H1 (cell line): ENCODE measurements around the gene ABCD2. TPM values are rescaled to one million over a fixed set of nuclear protein-coding genes. Genes with fewer than 3 reads are reported as not detected.

ENCODE experiments used
- CTCF ChIA-PET: fragments of 300-600 bp; sonication (Branson Sonifier 250); formaldehyde crosslinking; loops from one replicate; lab custom pipeline; 2021; ENCODE audit not compliant: partially characterized antibody; lab: Charles Lee
- POLR2A ChIA-PET: fragments of 300-600 bp; sonication (Branson Sonifier 250); formaldehyde crosslinking; loops from one replicate; lab custom pipeline; 2021; ENCODE audit warnings: inconsistent platforms; ENCODE audit not compliant: partially characterized antibody; lab: Charles Lee
- DNase-seq, 2 experiments: peaks; one replicate each; pipeline versions ENCODE4 v3.0.0 to v3.0.0-alpha.2; 2010 to 2022; ENCODE audit warnings: low spot score in 2 of 2, low read depth in 1 of 2, mixed read lengths in 1 of 2
- FAIRE-seq: peaks from 2 replicates; lab custom pipeline; 2011; peaks lifted over from hg19 to GRCh38; lab: Jason Lieb, UNC
- H2AFZ ChIP-seq: 2 replicates; pipeline ENCODE4 v1.8.1; 2012; ENCODE audit warnings: low read length, inconsistent platforms
- H2AK5ac ChIP-seq: 2 replicates; pipeline ENCODE4 v1.6.1; 2013; ENCODE audit warnings: low read depth, low read length
- H2BK120ac ChIP-seq: replicated peaks from 2 replicates; pipeline ENCODE3; 2013; ENCODE audit warnings: low read depth, low read length, inconsistent platforms
- H2BK12ac ChIP-seq: 2 replicates; pipeline ENCODE4 v1.6.1; 2013; ENCODE audit warnings: low read depth, low read length
- H2BK15ac ChIP-seq: 2 replicates; pipeline ENCODE4 v1.6.1; 2013; ENCODE audit warnings: low read length
- H2BK20ac ChIP-seq: 2 replicates; pipeline ENCODE4 v1.6.1; 2013; ENCODE audit warnings: low read length
- H2BK5ac ChIP-seq: 2 replicates; pipeline ENCODE4 v1.6.1; 2013; ENCODE audit warnings: low read depth, low read length
- H3K14ac ChIP-seq: 2 replicates; pipeline ENCODE4 v1.6.1; 2013; ENCODE audit warnings: inconsistent platforms; ENCODE audit not compliant: insufficient read length
- H3K18ac ChIP-seq: 2 replicates; pipeline ENCODE4 v1.6.1; 2013; ENCODE audit warnings: low read length; ENCODE audit errors: extremely low read depth
- H3K23ac ChIP-seq: 2 replicates; pipeline ENCODE4 v1.6.1; 2013; ENCODE audit warnings: inconsistent platforms; ENCODE audit not compliant: insufficient read length
- H3K23me2 ChIP-seq: 2 replicates; pipeline ENCODE4 v1.6.1; 2013; ENCODE audit warnings: low read depth, low read length
- H3K27ac ChIP-seq: 2 replicates; pipeline ENCODE4 v1.6.1; 2011; ENCODE audit warnings: low read depth, low read length, inconsistent platforms
- H3K27me3 ChIP-seq, 4 experiments: replicated peaks in 1 of 4; 1 replicate in 1 of 4; 2 replicates in 3 of 4; pipeline versions ENCODE4 v1.6.1 to v1.8.1; 2011 to 2013; ENCODE audit warnings: low read length in 3 of 4, mild to moderate bottlenecking in 3 of 4, inconsistent platforms in 2 of 4, mixed read lengths in 2 of 4, moderate library complexity in 1 of 4; ENCODE audit not compliant: control insufficient read depth in 3 of 4, insufficient read depth in 3 of 4; ENCODE audit errors: extremely low read depth in 1 of 4
- H3K36me3 ChIP-seq, 4 experiments: 2 replicates each; pipeline versions ENCODE4 v1.6.1 to v1.8.1; 2011 to 2013; ENCODE audit warnings: mild to moderate bottlenecking in 4 of 4, low read length in 3 of 4, moderate library complexity in 2 of 4, control low read depth in 1 of 4, inconsistent platforms in 1 of 4; ENCODE audit not compliant: insufficient read depth in 4 of 4, control insufficient read depth in 2 of 4
- H3K4ac ChIP-seq: replicated peaks from 2 replicates; pipeline ENCODE3; 2013; ENCODE audit warnings: low read length, low read depth, mixed read lengths, inconsistent platforms; ENCODE audit not compliant: insufficient read length
- H3K4me1 ChIP-seq, 4 experiments: replicated peaks in 1 of 4; 1 replicate in 1 of 4; 2 replicates in 3 of 4; pipeline versions ENCODE4 v1.6.1 to v1.8.1; 2011 to 2013; ENCODE audit warnings: low read length in 3 of 4, inconsistent platforms in 2 of 4, mixed read lengths in 1 of 4; ENCODE audit not compliant: insufficient read depth in 4 of 4, control insufficient read depth in 3 of 4
- H3K4me2 ChIP-seq, 2 experiments: 2 replicates each; pipeline versions ENCODE4 v1.6.1 to v1.8.1; 2011 to 2013; ENCODE audit warnings: low read depth in 2 of 2, low read length in 2 of 2, control low read depth in 1 of 2, inconsistent platforms in 1 of 2, mild to moderate bottlenecking in 1 of 2; ENCODE audit not compliant: insufficient read depth in 1 of 2
- H3K4me3 ChIP-seq, 4 experiments: fragments of 200-600, 300-600 bp in 1 of 4; sonication (generic), shearing (Covaris generic), sonication (Bioruptor Twin) in 1 of 4; 2 replicates each; pipeline versions ENCODE4 v1.5.1 to v1.8.1; 2011 to 2016; ENCODE audit warnings: low read length in 4 of 4, low read depth in 3 of 4, control low read depth in 2 of 4, inconsistent platforms in 2 of 4, mild to moderate bottlenecking in 2 of 4, mixed read lengths in 1 of 4, moderate library complexity in 1 of 4; ENCODE audit not compliant: insufficient read depth in 2 of 4; ENCODE audit errors: extremely low read depth in 1 of 4
- H3K56ac ChIP-seq: replicated peaks from 2 replicates; pipeline ENCODE3; 2013; ENCODE audit warnings: low read depth, mild to moderate bottlenecking, mixed read lengths, low read length, inconsistent platforms; ENCODE audit not compliant: insufficient read length
- H3K79me1 ChIP-seq: 2 replicates; pipeline ENCODE4 v1.6.1; 2013; ENCODE audit warnings: low read depth, low read length, control low read depth
- H3K79me2 ChIP-seq, 2 experiments: 2 replicates each; pipeline versions ENCODE4 v1.6.1 to v1.8.1; 2012 to 2013; ENCODE audit warnings: low read length in 2 of 2, mild to moderate bottlenecking in 2 of 2, inconsistent platforms in 1 of 2; ENCODE audit not compliant: insufficient read depth in 2 of 2, control insufficient read depth in 1 of 2
- H3K9ac ChIP-seq, 4 experiments: replicated peaks in 1 of 4; 1 replicate in 1 of 4; 2 replicates in 3 of 4; pipeline versions ENCODE4 v1.6.1 to v1.8.1; 2011 to 2013; ENCODE audit warnings: low read depth in 3 of 4, low read length in 3 of 4, control low read depth in 2 of 4, mild to moderate bottlenecking in 2 of 4, moderate library complexity in 2 of 4, inconsistent platforms in 1 of 4; ENCODE audit errors: extremely low read depth in 1 of 4
- H3K9me3 ChIP-seq, 2 experiments: 2 replicates each; pipeline versions ENCODE4 v1.6.1 to v1.8.1; 2012 to 2013; ENCODE audit warnings: mild to moderate bottlenecking in 2 of 2, moderate library complexity in 2 of 2, control low read depth in 1 of 2, inconsistent platforms in 1 of 2, low read depth in 1 of 2, low read length in 1 of 2, mixed read lengths in 1 of 2; ENCODE audit not compliant: insufficient read depth in 2 of 2
- H4K20me1 ChIP-seq, 2 experiments: replicated peaks in 1 of 2; 2 replicates each; pipeline versions ENCODE3 to v1.8.1; 2011 to 2013; ENCODE audit warnings: inconsistent platforms in 2 of 2, low read length in 2 of 2, mild to moderate bottlenecking in 1 of 2; ENCODE audit not compliant: insufficient read depth in 2 of 2, control insufficient read depth in 1 of 2
- H4K5ac ChIP-seq: 2 replicates; pipeline ENCODE4 v1.6.1; 2013; ENCODE audit warnings: low read length, low read depth, mixed read lengths, inconsistent platforms; ENCODE audit not compliant: insufficient read length
- H4K8ac ChIP-seq: 2 replicates; pipeline ENCODE4 v1.8.0; 2013; ENCODE audit warnings: mild to moderate bottlenecking, moderate library complexity, low read length, inconsistent platforms; ENCODE audit not compliant: insufficient read depth; ENCODE audit errors: extremely low read depth
- H4K91ac ChIP-seq: replicated peaks from 2 replicates; pipeline ENCODE3; 2013; ENCODE audit warnings: low read length, mixed read lengths, inconsistent platforms; ENCODE audit not compliant: insufficient read length
- YY1 ChIP-seq: IDR thresholded peaks from 2 replicates; pipeline ENCODE4 v1.6.1; 2011; ENCODE audit warnings: low read depth, mild to moderate bottlenecking, low read length
- ZNF274 ChIP-seq: IDR thresholded peaks from 2 replicates; pipeline ENCODE4 v1.7.0; 2012; ENCODE audit warnings: low read length, borderline replicate concordance; ENCODE audit errors: extremely low read depth
- WGBS, 2 experiments: shearing (Covaris generic) in 1 of 2; methylation state at CpG; one replicate each; pipeline versions ENCODE4 v1.1.6 to v1.1.7; 2013 to 2015; ENCODE audit warnings: low lambda C conversion rate in 2 of 2, mixed read lengths in 2 of 2, inconsistent platforms in 1 of 2, low coverage in 1 of 2, missing lambda C conversion rate in 1 of 2; ENCODE audit not compliant: insufficient replicate concordance in 2 of 2, insufficient coverage in 1 of 2, insufficient read length in 1 of 2; ENCODE audit errors: extremely low coverage in 1 of 2, missing lambda C conversion rate in 1 of 2; 5-methylcytosine and 5-hydroxymethylcytosine counted together
- polyA plus RNA-seq, 7 experiments: library from polyadenylated mRNA; depleted of rRNA in 3 of 7; stranded (reverse) in 5 of 7; unstranded in 2 of 7; fragments of >200 nt in 5 of 7; fragments of 200-250 nt in 2 of 7; gene quantifications; 1 replicate in 5 of 7; 2 replicates in 1 of 7; 4 replicates in 1 of 7; pipeline versions ENCODE4 v1.2.1 to v1.2.3, GENCODE V29; 2011 to 2013; ENCODE audit warnings: missing spikeins in 2 of 7, mixed read lengths in 2 of 7
- total RNA-seq: library from RNA; stranded (reverse); fragmentation: NEBNext Ultra II Directional; extraction: Animal tissue kit (Norgen Biotek cat#: 25700); gene quantifications from 2 replicates; pipeline ENCODE4 v1.2.1, GENCODE V29; 2021

The ABCD2 gene
- total and polyA plus RNA-seq, 2 of the 8 experiments (the other 6 are each of a cell fraction or from before 2014, with no cell fraction given): not detected

DNA sequence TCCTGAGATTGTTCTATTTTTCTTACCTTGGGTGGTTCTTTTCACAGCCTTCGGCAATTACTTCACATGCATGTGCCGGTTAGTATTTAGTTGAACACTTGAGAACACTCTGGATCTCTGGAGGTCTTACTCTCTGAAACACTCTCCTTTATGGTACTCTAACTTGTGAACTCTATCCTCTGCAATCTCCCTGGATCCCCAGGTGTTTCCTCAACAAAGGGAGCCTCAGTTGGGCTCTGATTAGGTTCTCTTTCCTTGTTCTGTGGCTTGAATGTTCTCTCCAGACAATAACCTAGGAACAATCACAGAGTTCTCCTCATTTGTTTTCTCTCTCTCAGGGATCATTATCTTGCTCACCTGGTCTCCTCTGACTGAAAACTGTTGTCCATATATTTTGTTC lies 40.5 kb upstream of the ABCD2 start:
- H4K91ac ChIP-seq: no peak overlapping the region
- H2AFZ ChIP-seq: no peak overlapping the region
- no peak for DNase-seq
- no peak overlapping the region for H3K23ac ChIP-seq
- H4K8ac ChIP-seq: no peak overlapping the region
- no peaks in the 10 kb centered on the region for H3K79me2 ChIP-seq
- no peak overlapping the region for H3K4me3 ChIP-seq
- H3K14ac ChIP-seq: no peak overlapping the region
- H3K9me3 ChIP-seq: no peaks in the 10 kb centered on the region
- no peak overlapping the region for H3K9ac ChIP-seq
- CTCF ChIA-PET: no interaction called here
- H2AK5ac ChIP-seq: no peak overlapping the region
- H2BK120ac ChIP-seq: no peak overlapping the region
- no peak overlapping the region for H3K4ac ChIP-seq
- peak; percentile 28 for FAIRE-seq
- H3K27ac ChIP-seq: no peak overlapping the region
- H3K36me3 ChIP-seq: no peaks in the 10 kb centered on the region
- H3K56ac ChIP-seq: no peak overlapping the region
- H3K18ac ChIP-seq: no peak overlapping the region
- H2BK5ac ChIP-seq: no peak overlapping the region
- no peaks in the 10 kb centered on the region for H4K20me1 ChIP-seq
- no peaks in the 10 kb centered on the region for H3K4me1 ChIP-seq
- no peak overlapping the region for H4K5ac ChIP-seq
- no peaks in the 10 kb centered on the region for H3K23me2 ChIP-seq
- POLR2A ChIA-PET: no interaction called here
- H3K4me2 ChIP-seq: no peak overlapping the region
- no peak overlapping the region for H2BK20ac ChIP-seq
- H2BK12ac ChIP-seq: no peak overlapping the region
- H2BK15ac ChIP-seq: no peak overlapping the region
- 88% methylated on average over 2 of the region's 2 CpGs; no CpG with 5 or more reads in 1 of the 2 experiments for WGBS, 2 experiments
- H3K79me1 ChIP-seq: no peaks in the 10 kb centered on the region
- peaks cover 0 to 1% (median 0%) of the 10 kb centered on the region in 4 experiments; a peak in 1 of 7 replicates for H3K27me3 ChIP-seq
- TF ChIP-seq YY1 (no peak), ZNF274 (no peak)
